ENCODE measurements around the gene PITX1.

DNA sequence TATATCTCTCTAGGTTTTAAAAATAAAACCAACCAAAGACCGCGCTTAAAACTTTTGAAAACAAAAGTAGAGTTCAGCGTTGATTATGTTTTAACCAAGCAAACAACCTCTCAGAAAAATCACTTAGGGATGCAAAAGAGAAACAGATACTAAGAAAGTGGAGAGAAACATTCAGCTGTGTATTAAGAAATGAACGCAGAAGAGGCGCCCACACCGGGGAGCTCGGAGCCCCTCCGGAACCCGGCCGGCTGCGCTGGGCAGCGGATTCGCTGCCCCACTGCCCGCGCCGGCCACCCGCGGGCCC lies 1.4 kb downstream of the PITX1 start:
- TF ChIP-seq, protein P1, sequence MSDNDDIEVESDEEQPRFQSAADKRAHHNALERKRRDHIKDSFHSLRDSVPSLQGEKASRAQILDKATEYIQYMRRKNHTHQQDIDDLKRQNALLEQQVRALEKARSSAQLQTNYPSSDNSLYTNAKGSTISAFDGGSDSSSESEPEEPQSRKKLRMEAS (IDR thresholded peaks at IDR 0.05) = no peak
- TF ChIP-seq TAF1 (IDR thresholded peaks at IDR 0.05; ENCODE audit: low read depth) = 0 out of 2 replicates have a peak, but pooled peaks have one; percentile 22
- no peak for TF ChIP-seq EP300 (IDR thresholded peaks at IDR 0.05; ENCODE audit: borderline replicate concordance)
- no peak for TF ChIP-seq FOXM1 (IDR thresholded peaks at IDR 0.05; ENCODE audit: borderline replicate concordance, low read depth)
- TF ChIP-seq CREB1 (IDR thresholded peaks at IDR 0.05; ENCODE audit: low read depth) = no peak
- TF ChIP-seq NFIC (IDR thresholded peaks at IDR 0.05) = no peak
- TF ChIP-seq TEAD4 (IDR thresholded peaks at IDR 0.05) = no peak
- no peak for TF ChIP-seq YY1 (IDR thresholded peaks at IDR 0.05; ENCODE audit: low read depth)
- TF ChIP-seq RAD21 (IDR thresholded peaks at IDR 0.05; ENCODE audit: low read depth) = no peak
- no peak for TF ChIP-seq EGR1 (IDR thresholded peaks at IDR 0.05)
- TF ChIP-seq CEBPB (IDR thresholded peaks at IDR 0.05) = no peak
- TF ChIP-seq, protein P2, sequence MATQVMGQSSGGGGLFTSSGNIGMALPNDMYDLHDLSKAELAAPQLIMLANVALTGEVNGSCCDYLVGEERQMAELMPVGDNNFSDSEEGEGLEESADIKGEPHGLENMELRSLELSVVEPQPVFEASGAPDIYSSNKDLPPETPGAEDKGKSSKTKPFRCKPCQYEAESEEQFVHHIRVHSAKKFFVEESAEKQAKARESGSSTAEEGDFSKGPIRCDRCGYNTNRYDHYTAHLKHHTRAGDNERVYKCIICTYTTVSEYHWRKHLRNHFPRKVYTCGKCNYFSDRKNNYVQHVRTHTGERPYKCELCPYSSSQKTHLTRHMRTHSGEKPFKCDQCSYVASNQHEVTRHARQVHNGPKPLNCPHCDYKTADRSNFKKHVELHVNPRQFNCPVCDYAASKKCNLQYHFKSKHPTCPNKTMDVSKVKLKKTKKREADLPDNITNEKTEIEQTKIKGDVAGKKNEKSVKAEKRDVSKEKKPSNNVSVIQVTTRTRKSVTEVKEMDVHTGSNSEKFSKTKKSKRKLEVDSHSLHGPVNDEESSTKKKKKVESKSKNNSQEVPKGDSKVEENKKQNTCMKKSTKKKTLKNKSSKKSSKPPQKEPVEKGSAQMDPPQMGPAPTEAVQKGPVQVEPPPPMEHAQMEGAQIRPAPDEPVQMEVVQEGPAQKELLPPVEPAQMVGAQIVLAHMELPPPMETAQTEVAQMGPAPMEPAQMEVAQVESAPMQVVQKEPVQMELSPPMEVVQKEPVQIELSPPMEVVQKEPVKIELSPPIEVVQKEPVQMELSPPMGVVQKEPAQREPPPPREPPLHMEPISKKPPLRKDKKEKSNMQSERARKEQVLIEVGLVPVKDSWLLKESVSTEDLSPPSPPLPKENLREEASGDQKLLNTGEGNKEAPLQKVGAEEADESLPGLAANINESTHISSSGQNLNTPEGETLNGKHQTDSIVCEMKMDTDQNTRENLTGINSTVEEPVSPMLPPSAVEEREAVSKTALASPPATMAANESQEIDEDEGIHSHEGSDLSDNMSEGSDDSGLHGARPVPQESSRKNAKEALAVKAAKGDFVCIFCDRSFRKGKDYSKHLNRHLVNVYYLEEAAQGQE (IDR thresholded peaks at IDR 0.05; ENCODE audit: low read depth) = no peak
- TF ChIP-seq, protein P3, sequence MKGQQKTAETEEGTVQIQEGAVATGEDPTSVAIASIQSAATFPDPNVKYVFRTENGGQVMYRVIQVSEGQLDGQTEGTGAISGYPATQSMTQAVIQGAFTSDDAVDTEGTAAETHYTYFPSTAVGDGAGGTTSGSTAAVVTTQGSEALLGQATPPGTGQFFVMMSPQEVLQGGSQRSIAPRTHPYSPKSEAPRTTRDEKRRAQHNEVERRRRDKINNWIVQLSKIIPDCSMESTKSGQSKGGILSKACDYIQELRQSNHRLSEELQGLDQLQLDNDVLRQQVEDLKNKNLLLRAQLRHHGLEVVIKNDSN (IDR thresholded peaks at IDR 0.05) = no peak
- TF ChIP-seq TCF12 (IDR thresholded peaks at IDR 0.05; ENCODE audit: low read depth) = no peak
